Astrocyte of the cerebellum (primary cell): Measurements from ENCODE around the gene KDM4C.

Experiments used
- DNase-seq: peaks from one replicate; pipeline ENCODE4 v3.0.0-alpha.2; 2011; ENCODE audit warnings: low read depth
- H3K4me3 ChIP-seq: 2 replicates; pipeline ENCODE4 v1.5.1; 2011; ENCODE audit warnings: mild to moderate bottlenecking, low read depth, low read length, moderate library complexity
- CTCF ChIP-seq: IDR thresholded peaks from 2 replicates; pipeline ENCODE4 v1.5.1; 2012; ENCODE audit warnings: low read length, low read depth, moderate library complexity, mild to moderate bottlenecking; ENCODE audit errors: missing control alignments
- in situ Hi-C: cut with HindIII; loops from 2 replicates; pipeline ENCODE4 v1.10.0; 2017; ENCODE audit warnings: low sequenced_read_pairs

Gene KDM4C

GRCh38 chr9:6959270-6960000, 201.7 kb downstream of the KDM4C start:
- no peak for DNase-seq
- no peak for TF ChIP-seq CTCF
- in situ Hi-C loops = no loop called here
- no peak overlapping the region for H3K4me3 ChIP-seq

- DNase-seq = no peak
- in situ Hi-C loops = no loop called here
- TF ChIP-seq CTCF = no peak
- H3K4me3 ChIP-seq = no peak overlapping the region
Measured at GRCh38 chr9:6960777-6961176, 203.0 kb downstream of the KDM4C start.

GRCh38 chr9:6961845-6962522, 204.2 kb downstream of the KDM4C start:
- no peak overlapping the region for H3K4me3 ChIP-seq
- in situ Hi-C loops = no loop called here
- no peak for TF ChIP-seq CTCF
- DNase-seq = no peak

- no peak overlapping the region for H3K4me3 ChIP-seq
- DNase-seq = no peak
- TF ChIP-seq CTCF = no peak
- in situ Hi-C loops = no loop called here
Measured at GRCh38 chr9:6965566-6965965, 207.8 kb downstream of the KDM4C start.

GRCh38 chr9:6968271-6968670, 210.5 kb downstream of the KDM4C start:
- in situ Hi-C loops = no loop called here
- TF ChIP-seq CTCF = no peak
- DNase-seq = peak; percentile 74
- no peak overlapping the region for H3K4me3 ChIP-seq

GRCh38 chr9:6969805-6970204, 212.0 kb downstream of the KDM4C start:
- in situ Hi-C loops = no loop called here

More at GRCh38 chr9:6969805-6970204, 212.0 kb downstream of the KDM4C start:
- no peak for DNase-seq
- no peak for TF ChIP-seq CTCF
- no peak overlapping the region for H3K4me3 ChIP-seq
